NAMALWA (cell line): ENCODE results near the gene SMAD3.

Experiments
- DNase-seq: peaks from one replicate; pipeline ENCODE4 v3.0.0-alpha.2; 2015; ENCODE audit warnings: low spot score

Gene SMAD3

GRCh38 chr15:67196672-67197363 is 131.4 kb downstream of the SMAD3 start:
- DNase-seq = no peak

DNA sequence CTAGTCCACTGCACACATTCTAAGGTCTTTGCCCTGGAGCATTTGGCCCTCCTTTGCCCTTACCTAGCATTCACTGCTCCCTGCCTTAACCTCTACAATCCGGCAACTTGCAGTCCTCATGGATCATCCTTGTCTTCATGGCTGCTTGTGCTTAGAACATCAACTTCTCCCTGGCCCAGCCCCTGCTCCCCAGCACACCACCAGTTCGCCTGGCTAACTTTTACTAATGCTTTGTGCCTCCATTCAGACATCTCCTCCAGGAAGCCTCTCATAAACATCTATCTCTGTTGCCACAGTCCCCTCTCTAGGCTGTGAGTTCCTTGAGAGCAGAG is 131.9 kb downstream of the SMAD3 start:
- DNase-seq = no peak

GRCh38 chr15:67198157-67198754 is 132.9 kb downstream of the SMAD3 start:
- DNase-seq = peak; percentile 70

- DNase-seq = no peak
These were observed 134.0 kb downstream of the SMAD3 start for GRCh38 chr15:67199391-67199790.

DNA sequence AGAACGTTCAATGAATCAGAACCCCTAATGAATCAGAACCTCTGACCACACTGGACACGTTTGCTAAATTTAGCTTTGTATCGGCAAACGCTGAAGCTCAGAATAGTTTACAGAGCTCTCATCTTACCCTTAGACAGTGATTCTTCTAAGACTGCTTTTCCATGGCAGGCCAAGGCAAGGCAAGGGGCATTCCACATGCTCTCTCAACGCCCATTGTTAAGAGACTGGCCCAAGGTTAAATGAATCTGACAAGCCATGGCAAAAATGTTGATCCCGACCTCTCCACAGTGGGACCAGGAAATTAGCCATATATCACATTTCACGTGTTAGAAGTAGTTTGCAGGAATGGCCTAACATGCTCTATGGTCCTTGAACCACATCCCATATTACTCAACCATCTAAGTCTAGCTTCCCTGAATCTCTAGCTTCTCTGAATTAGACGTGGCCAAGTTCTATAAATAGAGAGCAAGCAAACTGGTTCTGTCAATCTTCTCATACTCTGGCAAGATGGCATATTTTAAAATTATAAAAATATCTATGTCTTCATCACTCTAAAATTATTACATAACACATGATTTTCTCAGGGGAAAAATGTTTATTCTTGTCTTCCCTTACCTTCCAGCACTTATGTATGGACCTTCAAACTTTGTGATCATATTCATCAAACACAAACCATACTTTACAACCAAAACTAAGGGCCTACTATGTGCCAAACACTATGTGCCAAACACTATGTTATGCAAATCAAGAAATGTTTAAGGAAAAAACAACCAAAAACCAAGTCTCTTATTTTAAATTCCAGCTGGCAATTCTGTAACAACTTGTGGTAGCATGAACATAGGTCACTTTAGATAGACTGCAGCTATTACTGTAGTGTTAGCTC is 134.7 kb downstream of the SMAD3 start:
- DNase-seq = no peak

DNA sequence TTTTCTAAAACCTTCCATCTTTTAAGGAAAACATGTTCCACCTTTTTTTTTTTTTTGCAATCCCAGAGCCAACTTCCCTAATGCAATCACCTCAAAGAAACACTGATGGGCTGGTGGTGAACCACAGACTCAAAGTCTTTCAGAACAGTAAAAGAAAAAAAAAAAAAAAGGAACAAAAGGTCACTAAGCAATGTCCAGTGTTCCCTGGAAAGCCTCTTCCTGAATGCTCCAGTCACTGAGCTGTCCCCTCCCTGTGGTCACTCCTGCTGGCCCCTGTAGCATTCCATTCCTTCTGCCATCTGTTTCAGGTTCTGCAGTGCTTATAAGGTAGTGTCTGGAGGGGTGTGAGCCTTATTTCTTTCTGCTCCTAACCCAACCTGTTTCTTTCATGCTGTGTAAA is 135.7 kb downstream of the SMAD3 start:
- DNase-seq = no peak

- DNase-seq = no peak
These were observed 136.7 kb downstream of the SMAD3 start for GRCh38 chr15:67202091-67202490.

DNA sequence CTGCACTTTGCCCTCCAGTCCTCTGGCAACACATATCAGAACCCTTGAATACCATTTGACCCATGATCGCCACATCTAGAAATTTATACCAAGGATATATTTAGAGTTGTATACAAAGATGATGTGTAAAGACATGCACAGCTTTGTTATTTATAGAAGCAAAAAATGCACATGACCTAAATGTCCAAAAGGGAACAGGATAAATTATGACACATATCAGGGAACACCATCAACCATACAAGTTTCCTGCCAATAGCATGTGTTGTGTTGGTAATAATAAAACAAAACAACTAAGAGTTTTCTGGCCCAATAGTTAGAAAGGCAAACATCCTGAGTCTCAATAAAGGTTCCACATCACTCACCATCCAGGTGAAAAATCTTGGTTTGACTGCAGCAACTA is 137.6 kb downstream of the SMAD3 start:
- no peak for DNase-seq

DNA sequence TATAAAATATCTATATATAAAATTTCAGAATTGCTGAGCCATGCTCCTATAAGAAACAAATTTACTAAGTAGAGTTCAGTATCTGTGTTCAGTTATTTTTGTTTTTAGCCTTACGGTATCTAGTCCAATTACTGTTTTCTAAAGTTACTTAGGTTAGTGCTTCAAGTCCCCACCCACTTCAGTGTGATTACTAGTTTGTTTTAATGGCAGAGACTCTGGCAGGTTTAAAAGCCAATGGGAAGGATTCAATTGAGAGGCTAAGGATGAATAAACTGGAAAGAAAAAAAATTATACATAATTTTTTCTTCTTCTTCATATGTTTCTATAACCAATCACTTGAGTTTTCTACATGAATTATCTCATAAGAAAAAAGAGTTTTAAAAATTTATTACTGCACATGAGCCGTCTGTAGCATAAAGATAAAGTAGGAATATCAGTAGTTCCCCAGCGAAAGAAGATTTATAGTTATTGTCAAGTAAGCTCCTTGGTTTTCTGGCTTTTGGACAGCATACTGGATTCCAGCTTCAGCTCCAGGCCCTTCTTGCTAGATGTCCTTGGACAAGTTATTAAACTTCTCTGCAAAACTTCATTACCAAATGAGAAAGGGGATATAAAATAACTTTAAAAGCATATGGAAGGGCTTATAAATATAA is 142.3 kb downstream of the SMAD3 start:
- no peak for DNase-seq

GRCh38 chr15:67208396-67208795 is 143.0 kb downstream of the SMAD3 start:
- no peak for DNase-seq

DNA sequence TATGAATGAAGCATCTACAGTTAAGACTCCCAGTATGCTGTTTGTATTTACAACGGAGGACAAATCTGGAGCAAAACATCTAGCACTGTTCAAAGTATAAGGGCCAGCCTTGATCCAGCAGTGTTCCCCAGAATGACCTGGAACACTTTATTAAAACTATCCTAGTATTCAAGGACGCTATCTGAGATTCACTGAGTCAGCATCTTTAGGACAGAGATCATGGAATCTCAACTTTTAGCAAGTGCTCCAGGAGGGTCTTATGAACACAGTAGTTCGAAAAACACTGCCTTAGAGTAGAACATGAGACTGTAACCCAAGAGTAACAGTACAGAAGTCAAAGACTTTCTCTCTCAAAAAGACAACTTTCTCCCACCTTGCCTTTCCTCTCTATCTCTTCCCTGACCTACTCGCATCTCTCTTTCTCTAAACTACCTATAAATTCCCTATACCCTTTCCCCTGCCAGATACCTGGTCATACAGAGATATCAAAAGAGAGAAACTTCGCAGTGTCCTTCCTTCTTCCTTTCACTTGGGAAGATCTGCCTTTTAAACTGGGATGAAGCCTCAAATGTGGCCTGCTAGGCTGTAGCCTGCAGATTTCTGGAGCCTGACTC is 145.3 kb downstream of the SMAD3 start:
- no peak for DNase-seq

GRCh38 chr15:67212684-67213367 is 147.4 kb downstream of the SMAD3 start:
- DNase-seq = no peak

DNA sequence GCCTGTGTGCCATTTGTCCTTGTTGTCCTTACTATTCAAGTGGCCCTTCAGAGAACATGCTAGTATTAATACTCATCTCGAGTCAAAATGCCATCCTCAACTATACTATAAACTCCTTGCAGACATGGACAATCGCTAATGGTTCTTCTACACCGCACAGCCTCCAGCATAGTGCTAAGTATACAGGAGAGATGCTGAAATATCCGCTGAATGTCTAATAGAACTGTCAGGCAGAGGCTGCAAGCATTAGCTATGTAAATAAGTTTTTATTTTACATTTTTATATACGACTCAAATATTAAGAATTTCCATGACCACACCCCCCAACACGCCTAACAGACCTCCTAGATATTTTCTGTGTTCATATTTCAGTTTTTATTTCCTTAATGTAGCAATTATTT is 149.7 kb downstream of the SMAD3 start:
- no peak for DNase-seq

- DNase-seq = no peak
These were observed 151.5 kb downstream of the SMAD3 start for GRCh38 chr15:67216859-67217258.

DNA sequence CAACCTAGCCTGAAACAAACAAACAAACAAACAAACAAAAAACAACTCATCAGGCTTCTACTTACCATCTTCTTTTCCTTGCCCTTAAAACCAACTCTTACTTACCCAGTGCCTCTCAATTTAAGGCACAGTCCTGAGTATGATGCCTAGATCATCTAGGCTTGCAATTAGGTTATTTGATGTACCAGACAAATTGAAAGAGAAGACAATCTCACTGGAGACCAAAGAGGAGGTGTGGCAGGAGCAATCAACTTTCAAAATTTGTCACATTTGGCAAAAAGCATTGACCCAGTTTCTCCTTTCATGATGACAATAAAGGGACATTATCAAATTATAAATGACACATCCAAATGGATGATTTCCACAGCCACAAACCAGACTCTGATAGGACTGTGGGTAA is 153.0 kb downstream of the SMAD3 start:
- no peak for DNase-seq

DNA sequence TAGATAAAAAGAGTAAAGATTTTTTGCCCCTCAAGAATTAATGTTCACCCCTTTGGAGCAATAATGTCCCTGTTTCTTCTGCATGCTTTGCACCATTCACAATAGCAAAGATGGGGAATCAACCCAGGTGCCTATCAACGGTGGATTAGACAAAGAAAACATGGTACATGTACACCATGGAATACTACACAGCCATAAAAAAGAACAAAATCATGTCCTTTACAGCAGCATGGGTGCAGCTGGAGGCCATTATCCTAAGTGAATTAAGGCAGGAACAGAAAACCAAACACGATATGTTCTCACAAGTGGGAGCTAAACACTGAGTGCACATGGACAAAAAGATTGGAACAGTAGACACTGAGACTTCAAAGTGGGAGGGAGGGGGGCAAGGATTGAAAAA is 153.9 kb downstream of the SMAD3 start:
- no peak for DNase-seq

DNA sequence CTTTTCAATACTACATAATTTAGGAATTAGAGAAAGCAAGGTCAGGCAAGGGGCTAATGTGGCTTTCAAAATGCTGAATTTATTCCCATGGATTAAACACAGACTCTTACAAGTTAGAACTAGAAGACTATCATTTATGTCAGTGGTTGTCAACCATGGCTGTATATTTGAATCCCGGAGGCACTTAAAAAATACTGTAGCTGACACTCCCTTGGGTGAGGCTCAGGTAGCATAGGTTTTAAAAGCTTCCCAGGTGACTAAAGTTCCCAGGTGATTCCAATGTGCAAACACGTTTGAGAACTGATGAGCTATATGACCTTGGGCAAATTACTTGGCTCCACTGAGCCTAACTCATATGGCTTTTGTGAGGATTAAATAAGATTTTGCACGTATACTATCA is 159.5 kb downstream of the SMAD3 start:
- no peak for DNase-seq

- no peak for DNase-seq
These were observed 159.9 kb downstream of the SMAD3 start for GRCh38 chr15:67225336-67225735.

DNA sequence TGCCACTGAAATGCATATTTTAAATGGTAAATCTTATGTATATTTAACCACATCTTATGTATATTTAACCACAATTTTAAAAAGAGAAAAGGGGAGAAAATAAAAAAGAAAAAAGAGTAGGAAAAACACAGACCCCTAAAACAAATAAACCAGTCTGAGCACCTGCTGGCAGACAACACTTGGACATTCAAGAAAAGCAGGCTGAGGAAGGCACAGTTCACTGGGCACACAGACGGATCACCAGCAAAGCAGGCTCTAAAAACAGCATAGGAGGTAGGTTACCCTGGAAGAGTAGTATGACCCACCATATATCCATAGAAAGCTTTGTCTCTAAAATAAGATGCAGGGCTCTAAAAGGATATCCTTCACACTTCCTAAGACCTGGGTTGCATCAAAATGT is 162.0 kb downstream of the SMAD3 start:
- no peak for DNase-seq

DNA sequence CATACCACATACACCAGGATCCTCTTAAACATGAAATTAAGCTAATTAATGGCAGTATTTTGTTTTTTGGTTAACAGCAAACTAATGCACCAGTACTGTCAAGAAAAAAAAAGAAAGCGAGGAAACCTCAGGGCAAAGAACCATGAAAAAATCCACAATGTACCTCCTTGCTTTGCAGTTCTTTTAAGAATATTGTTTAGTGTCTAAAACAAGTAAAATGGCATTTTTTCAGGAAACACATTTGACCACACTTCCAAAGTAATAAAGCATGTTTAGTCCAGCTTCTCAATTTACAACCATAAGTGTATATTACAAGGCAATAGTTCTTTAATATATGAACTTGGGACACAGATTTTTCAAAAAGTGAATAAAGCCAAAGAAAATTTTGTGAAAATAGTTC is 162.4 kb downstream of the SMAD3 start:
- no peak for DNase-seq

DNA sequence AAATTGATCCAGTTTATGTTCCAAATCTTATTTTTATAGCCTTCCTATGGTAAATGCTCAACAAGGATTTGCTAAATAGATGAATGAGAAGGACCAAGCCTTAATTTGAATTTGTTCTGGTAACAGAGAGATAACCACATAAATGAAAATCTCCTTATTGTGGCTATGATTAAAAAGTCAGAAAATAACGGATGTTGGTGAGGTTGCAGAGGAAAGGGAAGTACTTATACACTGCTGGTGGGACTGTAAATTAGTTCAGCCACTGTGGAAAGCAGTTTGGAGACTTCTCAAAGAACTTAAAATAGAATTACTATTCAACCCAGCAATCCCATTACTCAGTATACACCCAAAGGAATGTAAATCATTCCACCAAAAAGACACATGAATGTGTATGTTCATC is 162.9 kb downstream of the SMAD3 start:
- DNase-seq = no peak

DNA sequence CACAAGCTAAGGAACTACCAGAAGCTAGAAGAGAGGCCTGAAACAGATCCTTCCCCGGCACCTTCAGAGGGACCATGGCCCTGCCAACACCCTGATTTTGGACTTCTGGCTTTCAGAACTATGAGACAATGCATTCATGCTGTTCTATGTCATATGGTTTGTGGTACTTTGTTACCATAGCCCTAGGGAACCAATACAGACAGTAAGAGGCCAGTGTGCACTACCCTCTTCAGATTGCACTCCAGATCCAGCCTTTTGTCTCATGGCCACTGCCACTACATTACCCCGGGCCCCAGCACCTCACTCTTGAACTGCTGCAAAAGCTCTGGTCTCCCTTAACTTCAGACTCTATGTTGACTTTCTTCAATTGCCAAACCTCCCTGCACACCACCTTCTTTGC is 165.1 kb downstream of the SMAD3 start:
- DNase-seq = no peak
